ENCODE measurements around the gene ECEL1. TPM values are rescaled to one million over a fixed set of nuclear protein-coding genes. Genes with fewer than 3 reads are reported as not detected.

Gene ECEL1
- total and polyA plus RNA-seq, 4 donors = 0.09 to 0.35 (median 0.23) TPM

- WGBS, 2 donors = 71 to 81% methylated on average over 18 to 19 of the region's 19 CpGs
- Histone ChIP-seq H3K4me3 (no peak overlapping the region), H3K36me3 (ENCODE audit: control insufficient read depth in 4 of 4, insufficient read depth in 4 of 4, low read length in 4 of 4) (no peaks in the 10 kb centered on the region), H3K9ac (ENCODE audit: insufficient read depth in 1 of 2, low read length in 2 of 2) (no peak overlapping the region), H3K4me1 (ENCODE audit: control insufficient read depth in 5 of 5, insufficient read depth in 5 of 5, low read length in 5 of 5) (no peaks in the 10 kb centered on the region), H3K27me3 (ENCODE audit: control insufficient read depth in 3 of 3, insufficient read depth in 3 of 3, low read length in 2 of 3) (peaks cover 5 to 21% (median 14%) of the 10 kb centered on the region in 3 donors), H3K9me3 (ENCODE audit: control insufficient read depth in 4 of 4, insufficient read depth in 3 of 4, low read length in 3 of 4) (no peaks in the 10 kb centered on the region), H3K27ac (ENCODE audit: low read depth in 1 of 2, low read length in 1 of 2) (no peak overlapping the region)
- ATAC-seq (ENCODE audit: insufficient read depth, low FRiP score) (no peak), DNase-seq (no peak)
- TF ChIP-seq CTCF (IDR thresholded peaks at IDR 0.05; ENCODE audit: control extremely low read depth, extremely low read depth) = no peak
Measured at GRCh38 chr2:232478571-232479340, 8.9 kb downstream of the ECEL1 start.

- no peak overlapping the region for H3K27ac ChIP-seq (ENCODE audit: low read depth in 1 of 2, low read length in 1 of 2)
- no peaks in the 10 kb centered on the region for H3K36me3 ChIP-seq (ENCODE audit: control insufficient read depth in 4 of 4, insufficient read depth in 4 of 4, low read length in 4 of 4)
- 85 to 93% methylated on average over 13 of the region's 13 CpGs for WGBS, 2 donors
- peaks cover 0 to 4% (median 0%) of the 10 kb centered on the region in 5 donors for H3K4me1 ChIP-seq (ENCODE audit: control insufficient read depth in 5 of 5, insufficient read depth in 5 of 5, low read length in 5 of 5)
- H3K9ac ChIP-seq (ENCODE audit: insufficient read depth in 1 of 2, low read length in 2 of 2) = no peak overlapping the region
- TF ChIP-seq CTCF (IDR thresholded peaks at IDR 0.05; ENCODE audit: control extremely low read depth, extremely low read depth) = no peak
- H3K4me3 ChIP-seq = no peak overlapping the region
- H3K9me3 ChIP-seq (ENCODE audit: control insufficient read depth in 4 of 4, insufficient read depth in 3 of 4, low read length in 3 of 4) = no peaks in the 10 kb centered on the region
- ATAC-seq (ENCODE audit: insufficient read depth, low FRiP score) (no peak), DNase-seq (no peak)
- peaks cover 5 to 20% (median 17%) of the 10 kb centered on the region in 3 donors for H3K27me3 ChIP-seq (ENCODE audit: control insufficient read depth in 3 of 3, insufficient read depth in 3 of 3, low read length in 2 of 3)
Measured at GRCh38 chr2:232477751-232478510, 9.7 kb downstream of the ECEL1 start.

- no peaks in the 10 kb centered on the region for H3K9me3 ChIP-seq (ENCODE audit: control insufficient read depth in 4 of 4, insufficient read depth in 3 of 4, low read length in 3 of 4)
- 89 to 92% methylated on average over 7 of the region's 7 CpGs for WGBS, 2 donors
- DNase-seq (no peak), ATAC-seq (ENCODE audit: insufficient read depth, low FRiP score) (no peak)
- H3K9ac ChIP-seq (ENCODE audit: insufficient read depth in 1 of 2, low read length in 2 of 2) = no peak overlapping the region
- H3K27me3 ChIP-seq (ENCODE audit: control insufficient read depth in 3 of 3, insufficient read depth in 3 of 3, low read length in 2 of 3) = peaks cover 5 to 15% (median 14%) of the 10 kb centered on the region in 3 donors
- H3K27ac ChIP-seq (ENCODE audit: low read depth in 1 of 2, low read length in 1 of 2) = no peak overlapping the region
- H3K36me3 ChIP-seq (ENCODE audit: control insufficient read depth in 4 of 4, insufficient read depth in 4 of 4, low read length in 4 of 4) = no peaks in the 10 kb centered on the region
- H3K4me3 ChIP-seq = no peak overlapping the region
- TF ChIP-seq CTCF (IDR thresholded peaks at IDR 0.05; ENCODE audit: control extremely low read depth, extremely low read depth) = no peak
- peaks cover 0 to 7% (median 0%) of the 10 kb centered on the region in 5 donors for H3K4me1 ChIP-seq (ENCODE audit: control insufficient read depth in 5 of 5, insufficient read depth in 5 of 5, low read length in 5 of 5)
Measured at GRCh38 chr2:232476791-232477190, 10.8 kb downstream of the ECEL1 start.
